Stimulated activated effector memory CD8-positive, alpha-beta T cell treated with anti-CD3 and anti-CD28 coated beads, Interleukin-12 subunit alpha, Interleukin-12 subunit beta, amount 100 ng/mL, for 72 hours (primary cell): ENCODE data around the gene CCDC141.

Source experiments
- ATAC-seq: fragments of 150-1000 bp; cut with Tn5 transposase; 2 replicates; pipeline ENCODE4 v1.10.0; 2021
- DNase-seq, 2 donors: peaks; one replicate each; pipeline ENCODE4 v3.0.0; 2021 to 2022; ENCODE audit warnings: low spot score in 2 of 2
- H3K27ac Mint-ChIP-seq: one replicate; pipeline ENCODE4 v1.8.0; 2022; ENCODE audit warnings: mild to moderate bottlenecking, mixed read lengths
- H3K36me3 Mint-ChIP-seq: one replicate; pipeline ENCODE4 v1.8.0; 2022; ENCODE audit warnings: mild to moderate bottlenecking, mixed read lengths
- H3K4me1 Mint-ChIP-seq: one replicate; pipeline ENCODE4 v1.8.0; 2022; ENCODE audit warnings: mixed read lengths
- H3K4me3 Mint-ChIP-seq: one replicate; pipeline ENCODE4 v1.8.0; 2022; ENCODE audit warnings: mild to moderate bottlenecking, mixed read lengths
- H3K9me3 Mint-ChIP-seq: one replicate; pipeline ENCODE4 v1.8.0; 2022; ENCODE audit warnings: mixed read lengths

The CCDC141 gene

DNA sequence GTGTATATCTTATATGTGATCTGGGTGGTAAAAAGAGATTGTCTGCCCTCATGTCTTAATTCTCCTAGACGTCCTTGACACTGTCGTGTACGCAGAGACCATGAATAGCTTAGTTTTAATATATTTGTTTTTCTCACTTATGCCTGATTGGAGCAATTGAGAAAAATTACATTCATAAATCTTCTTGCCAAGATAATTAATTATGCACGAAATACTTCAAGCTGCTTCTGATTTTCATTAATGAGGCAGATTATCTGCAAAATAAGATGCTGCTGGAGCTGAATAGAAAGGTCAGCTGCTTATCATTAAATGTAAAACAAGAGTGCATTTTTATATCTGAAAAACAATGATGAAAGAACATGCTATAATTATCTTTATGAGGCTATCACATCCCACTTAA lies 95.9 kb downstream of the CCDC141 start:
- DNase-seq (no peak), ATAC-seq (no peak)
- no peaks in the 10 kb centered on the region for H3K4me1 Mint-ChIP-seq
- H3K27ac Mint-ChIP-seq = no peak overlapping the region
- no peak overlapping the region for H3K4me3 Mint-ChIP-seq
- no peaks in the 10 kb centered on the region for H3K9me3 Mint-ChIP-seq
- H3K36me3 Mint-ChIP-seq = no peaks in the 10 kb centered on the region

- no peaks in the 10 kb centered on the region for H3K36me3 Mint-ChIP-seq
- H3K4me1 Mint-ChIP-seq = no peaks in the 10 kb centered on the region
- H3K27ac Mint-ChIP-seq = no peak overlapping the region
- no peak overlapping the region for H3K4me3 Mint-ChIP-seq
- H3K9me3 Mint-ChIP-seq = no peaks in the 10 kb centered on the region
- ATAC-seq (no peak), DNase-seq (no peak)
Observed at GRCh38 chr2:178951266-178952006, 98.5 kb downstream of the CCDC141 start.

DNA sequence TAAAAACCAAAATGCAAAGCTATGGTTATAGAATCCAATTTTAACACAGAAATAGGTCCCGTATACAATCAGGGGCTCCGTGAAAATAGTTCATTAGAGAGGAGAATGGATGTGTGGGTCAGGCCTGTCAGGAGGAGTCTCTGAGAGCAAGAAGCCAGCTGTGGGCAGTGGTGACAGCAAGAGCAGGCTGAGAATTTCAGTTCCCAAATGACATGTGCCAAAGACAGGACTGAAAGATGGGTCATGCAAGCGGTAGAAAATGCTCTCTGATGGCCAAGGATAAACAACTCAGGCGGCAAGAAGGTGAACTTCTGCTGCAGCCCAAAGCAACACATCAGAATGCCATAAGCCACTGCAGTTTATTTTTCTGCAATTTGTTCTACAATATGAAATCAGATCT lies 100.4 kb downstream of the CCDC141 start:
- no peak for ATAC-seq
- no peak overlapping the region for H3K4me3 Mint-ChIP-seq
- no peaks in the 10 kb centered on the region for H3K4me1 Mint-ChIP-seq
- DNase-seq = no peak
- no peaks in the 10 kb centered on the region for H3K36me3 Mint-ChIP-seq
- no peak overlapping the region for H3K27ac Mint-ChIP-seq
- no peaks in the 10 kb centered on the region for H3K9me3 Mint-ChIP-seq

- no peaks in the 10 kb centered on the region for H3K9me3 Mint-ChIP-seq
- DNase-seq (no peak), ATAC-seq (no peak)
- H3K36me3 Mint-ChIP-seq = no peaks in the 10 kb centered on the region
- H3K27ac Mint-ChIP-seq = no peak overlapping the region
- H3K4me3 Mint-ChIP-seq = no peak overlapping the region
- H3K4me1 Mint-ChIP-seq = no peaks in the 10 kb centered on the region
Observed at GRCh38 chr2:178949151-178949550, 100.8 kb downstream of the CCDC141 start.

GRCh38 chr2:178947006-178947405 lies 102.9 kb downstream of the CCDC141 start:
- DNase-seq = no peak
- no peak for ATAC-seq
- Mint-ChIP-seq H3K9me3 (no peaks in the 10 kb centered on the region), H3K36me3 (no peaks in the 10 kb centered on the region), H3K4me3 (no peak overlapping the region), H3K4me1 (no peaks in the 10 kb centered on the region), H3K27ac (no peak overlapping the region)

- Mint-ChIP-seq H3K36me3 (no peaks in the 10 kb centered on the region), H3K9me3 (no peaks in the 10 kb centered on the region), H3K4me1 (no peaks in the 10 kb centered on the region), H3K27ac (no peak overlapping the region), H3K4me3 (no peak overlapping the region)
- DNase-seq (no peak), ATAC-seq (no peak)
Observed at GRCh38 chr2:178946494-178946893, 103.4 kb downstream of the CCDC141 start.

DNA sequence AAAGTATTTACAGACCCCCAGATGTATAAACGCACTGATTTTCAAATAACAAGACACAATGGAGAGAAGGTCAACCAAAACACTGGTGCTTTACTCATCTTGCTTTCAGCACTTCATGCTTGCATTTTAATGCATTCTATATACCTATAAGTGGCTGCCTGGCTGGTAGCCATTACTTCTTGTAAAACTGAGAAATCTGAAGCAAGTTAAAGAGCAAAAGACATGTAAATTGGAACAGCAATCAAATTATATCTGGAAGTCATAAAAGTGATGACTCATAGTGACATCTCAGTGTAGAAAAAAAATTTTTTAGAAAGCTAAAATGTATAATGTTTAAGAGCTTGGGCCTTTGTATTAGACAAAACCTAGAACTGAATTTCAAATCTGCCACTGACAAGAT lies 106.2 kb downstream of the CCDC141 start:
- ATAC-seq = no peak
- Mint-ChIP-seq H3K27ac (no peak overlapping the region), H3K36me3 (no peaks in the 10 kb centered on the region), H3K9me3 (no peaks in the 10 kb centered on the region), H3K4me3 (no peak overlapping the region), H3K4me1 (no peaks in the 10 kb centered on the region)
- DNase-seq = no peak

DNA sequence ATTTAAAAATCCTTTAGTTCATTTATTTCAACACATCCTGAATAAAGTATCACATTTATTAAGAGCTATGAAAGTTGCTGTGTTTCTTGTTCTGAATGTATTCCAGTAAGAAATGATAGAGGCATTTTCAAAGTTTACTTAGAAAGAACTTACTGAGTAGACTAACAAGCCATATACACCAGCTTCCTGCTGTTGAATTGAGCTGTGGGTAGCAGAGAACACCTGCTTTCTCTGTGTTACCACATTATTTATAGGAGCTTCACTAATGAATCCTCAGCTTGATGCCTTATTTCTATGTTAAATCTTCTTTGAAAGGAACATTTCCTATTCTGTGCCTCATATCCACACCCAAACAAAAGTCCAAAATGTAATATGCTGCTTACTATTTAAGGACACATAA lies 115.4 kb downstream of the CCDC141 start:
- H3K36me3 Mint-ChIP-seq = no peaks in the 10 kb centered on the region
- no peak for ATAC-seq
- DNase-seq = no peak
- H3K27ac Mint-ChIP-seq = no peak overlapping the region
- peaks cover 9% of the 10 kb centered on the region for H3K9me3 Mint-ChIP-seq
- H3K4me3 Mint-ChIP-seq = no peak overlapping the region
- H3K4me1 Mint-ChIP-seq = no peaks in the 10 kb centered on the region

DNA sequence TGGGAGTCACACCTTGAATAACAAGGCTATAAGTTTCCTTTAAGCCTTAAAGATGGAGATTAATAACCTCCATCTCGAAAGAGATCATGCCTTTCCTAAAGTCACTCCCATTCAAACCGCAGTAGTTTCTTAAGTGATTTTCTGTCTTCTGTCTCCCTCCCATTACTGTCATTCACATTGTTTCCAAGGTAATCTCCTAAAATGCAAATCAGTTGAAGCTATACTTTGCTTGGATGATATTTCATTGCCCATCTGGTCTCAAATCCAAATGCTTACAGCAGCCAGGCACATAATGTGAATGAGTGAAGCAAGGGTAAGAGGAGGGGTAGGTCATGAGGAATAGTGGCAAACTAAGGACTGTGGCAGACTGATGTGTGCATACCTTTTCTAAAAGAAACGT lies 116.4 kb downstream of the CCDC141 start:
- Mint-ChIP-seq H3K9me3 (peaks cover 9% of the 10 kb centered on the region), H3K4me1 (no peaks in the 10 kb centered on the region)

DNA sequence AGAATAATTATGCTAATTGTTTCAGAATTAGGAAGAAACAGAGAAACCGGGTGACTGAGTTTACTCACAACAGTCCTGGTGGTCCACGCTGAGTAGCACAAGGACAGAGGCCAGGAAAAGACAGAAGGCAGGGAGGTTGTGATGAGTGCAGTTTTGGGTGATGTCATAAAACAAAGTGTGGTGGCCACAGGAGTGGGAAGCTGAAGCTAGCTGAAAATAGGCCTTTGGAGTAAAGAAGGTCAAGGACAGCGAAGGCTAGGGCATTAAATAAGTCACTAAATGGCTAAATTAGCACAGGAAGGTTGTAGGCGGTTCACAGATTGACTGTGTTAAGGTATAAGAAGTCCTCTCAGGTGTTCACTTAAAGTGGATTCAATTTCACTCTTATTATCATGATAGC lies 121.9 kb downstream of the CCDC141 start:
- H3K4me1 Mint-ChIP-seq = no peaks in the 10 kb centered on the region

More for the DNA sequence above, 116.4 kb downstream of the CCDC141 start:
- Mint-ChIP-seq H3K4me3 (no peak overlapping the region), H3K36me3 (no peaks in the 10 kb centered on the region), H3K27ac (no peak overlapping the region)
- ATAC-seq (no peak), DNase-seq (no peak)

DNA sequence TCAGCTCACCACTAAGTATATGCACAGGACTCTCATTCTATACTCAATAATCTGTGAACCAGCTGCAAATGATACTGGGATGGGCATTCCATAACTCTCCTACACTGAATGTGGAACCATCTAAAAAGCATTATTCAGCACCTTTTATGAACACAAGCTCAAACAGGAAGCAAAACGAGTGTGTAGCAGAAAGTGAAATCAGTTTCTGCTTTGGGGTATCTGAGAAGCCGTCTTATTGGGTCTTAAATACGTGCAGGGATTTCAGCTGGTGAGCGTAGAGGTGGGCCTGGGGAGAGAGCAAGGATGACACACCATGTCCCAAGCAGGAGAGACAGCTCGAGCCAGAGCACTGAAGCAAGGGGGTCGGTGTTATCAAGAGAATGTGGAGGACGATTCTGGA lies 122.8 kb downstream of the CCDC141 start:
- no peak overlapping the region for H3K27ac Mint-ChIP-seq
- H3K4me3 Mint-ChIP-seq = no peak overlapping the region
- no peak for DNase-seq
- H3K36me3 Mint-ChIP-seq = no peaks in the 10 kb centered on the region
- no peaks in the 10 kb centered on the region for H3K9me3 Mint-ChIP-seq
- no peak for ATAC-seq
- no peaks in the 10 kb centered on the region for H3K4me1 Mint-ChIP-seq

More for the DNA sequence above, 121.9 kb downstream of the CCDC141 start:
- Mint-ChIP-seq H3K9me3 (no peaks in the 10 kb centered on the region), H3K4me3 (no peak overlapping the region), H3K27ac (no peak overlapping the region), H3K36me3 (no peaks in the 10 kb centered on the region)
- ATAC-seq = no peak
- DNase-seq = no peak

DNA sequence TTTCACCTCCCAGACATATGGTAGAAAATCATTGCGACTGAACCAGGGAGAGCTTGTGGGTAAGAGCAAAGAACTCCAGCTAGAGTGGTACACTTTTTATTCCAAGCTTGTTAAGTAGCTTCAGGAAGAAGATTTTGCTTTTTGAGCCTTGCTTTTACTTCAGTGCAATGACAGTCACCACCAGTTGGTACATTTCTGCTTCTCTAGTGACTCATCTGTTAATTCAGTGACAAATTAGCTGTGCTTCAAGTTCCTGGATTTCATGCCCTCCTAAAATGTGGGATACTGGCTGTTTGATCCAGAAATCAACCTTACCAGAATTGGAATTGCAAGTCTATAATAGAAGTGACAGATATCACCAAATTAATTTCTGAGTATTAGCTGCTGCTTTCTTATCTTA lies 125.1 kb downstream of the CCDC141 start:
- Mint-ChIP-seq H3K36me3 (no peaks in the 10 kb centered on the region), H3K27ac (no peak overlapping the region), H3K4me3 (no peak overlapping the region), H3K4me1 (no peaks in the 10 kb centered on the region), H3K9me3 (no peaks in the 10 kb centered on the region)
- DNase-seq = no peak
- no peak for ATAC-seq

- Mint-ChIP-seq H3K4me3 (no peak overlapping the region), H3K27ac (no peak overlapping the region), H3K4me1 (no peaks in the 10 kb centered on the region), H3K9me3 (no peaks in the 10 kb centered on the region), H3K36me3 (no peaks in the 10 kb centered on the region)
- no peak for ATAC-seq
- no peak for DNase-seq
Observed at GRCh38 chr2:178923546-178923945, 126.4 kb downstream of the CCDC141 start.

DNA sequence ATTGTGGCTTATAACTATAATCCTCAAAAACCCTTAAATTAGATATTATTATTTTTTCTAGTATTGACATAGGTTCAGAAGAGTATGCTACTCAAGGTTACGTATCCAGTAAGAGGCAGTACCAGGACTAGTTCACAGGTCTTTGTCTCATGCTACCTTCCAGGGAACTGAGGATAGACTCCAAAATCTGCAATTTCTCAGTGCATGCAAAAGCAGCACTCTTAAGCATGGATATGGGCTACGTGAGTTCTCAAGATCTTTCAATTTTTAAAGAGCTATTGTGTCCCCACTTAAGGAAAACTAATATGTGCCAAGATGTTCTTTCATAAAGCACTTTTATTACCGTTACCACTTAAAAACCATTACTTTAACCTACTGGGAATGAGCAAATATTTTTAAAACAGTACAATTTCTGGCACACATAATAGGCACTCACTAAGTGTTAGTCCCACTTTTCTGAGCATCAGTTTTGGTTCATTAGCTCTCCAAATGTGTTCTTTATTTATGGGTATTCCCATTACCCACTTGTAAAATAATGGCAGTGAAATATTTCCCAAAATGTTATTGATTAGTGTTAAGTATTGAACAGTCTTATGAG lies 128.9 kb downstream of the CCDC141 start:
- Mint-ChIP-seq H3K36me3 (no peaks in the 10 kb centered on the region), H3K27ac (no peak overlapping the region), H3K4me1 (no peaks in the 10 kb centered on the region), H3K9me3 (no peaks in the 10 kb centered on the region), H3K4me3 (no peak overlapping the region)
- DNase-seq (no peak), ATAC-seq (no peak)

GRCh38 chr2:178917555-178917954 lies 132.4 kb downstream of the CCDC141 start:
- no peaks in the 10 kb centered on the region for H3K36me3 Mint-ChIP-seq
- H3K27ac Mint-ChIP-seq = no peak overlapping the region
- no peaks in the 10 kb centered on the region for H3K4me1 Mint-ChIP-seq
- DNase-seq = no peak
- no peak for ATAC-seq
- no peak overlapping the region for H3K4me3 Mint-ChIP-seq
- no peaks in the 10 kb centered on the region for H3K9me3 Mint-ChIP-seq

- no peaks in the 10 kb centered on the region for H3K36me3 Mint-ChIP-seq
- no peaks in the 10 kb centered on the region for H3K9me3 Mint-ChIP-seq
- no peak for DNase-seq
Observed at GRCh38 chr2:178915423-178916173, 134.3 kb downstream of the CCDC141 start.

More at GRCh38 chr2:178915423-178916173, 134.3 kb downstream of the CCDC141 start:
- Mint-ChIP-seq H3K4me1 (no peaks in the 10 kb centered on the region), H3K4me3 (no peak overlapping the region), H3K27ac (no peak overlapping the region)
- no peak for ATAC-seq
